HepG2 (cell line): ENCODE results near the gene PLEKHS1.
"Not testable (repeated sequence)": the region's sequence is repeated elsewhere in the genome, so short reads cannot be mapped to it uniquely, and the experiment has no call there.

ENCODE experiments used
- CBX1 ChIP-seq: IDR thresholded peaks from one replicate; pipeline ENCODE4 v1.6.1; 2016; ENCODE audit warnings: antibody characterized with exemption, low read depth
- CHD2 ChIP-seq: IDR thresholded peaks from 2 replicates; pipeline ENCODE4 v1.6.1; 2011; ENCODE audit warnings: low read depth, low read length, improper control_type of control experiment
- EZH2 ChIP-seq: conservative IDR thresholded peaks from 2 replicates; pipeline ENCODE4 v1.6.1; 2012; ENCODE audit warnings: mild to moderate bottlenecking, low read depth, low read length, moderate library complexity
- KMT2B ChIP-seq: IDR thresholded peaks from 2 replicates; pipeline ENCODE4 v1.6.1; 2016; ENCODE audit warnings: missing genetic modification reagents, missing compliant biosample characterization
- MAZ ChIP-seq, 2 experiments: sonication (generic) in 1 of 2; formaldehyde crosslinking in 1 of 2; IDR thresholded peaks; 2 replicates each; pipeline versions ENCODE4 v1.5.0 to v1.6.1; 2012 to 2020; ENCODE audit warnings: low read depth in 2 of 2, mild to moderate bottlenecking in 2 of 2, borderline replicate concordance in 1 of 2, improper control_type of control experiment in 1 of 2, low read length in 1 of 2, missing genetic modification reagents in 1 of 2, moderate library complexity in 1 of 2
- MED1 ChIP-seq: sonication (generic); formaldehyde crosslinking; IDR thresholded peaks from 2 replicates; pipeline ENCODE4 v1.4.0; 2020; ENCODE audit warnings: missing genetic modification reagents
- NR3C1 ChIP-seq: sonication (generic); formaldehyde crosslinking; IDR thresholded peaks from 2 replicates; pipeline ENCODE4 v1.4.0; 2020; ENCODE audit warnings: missing genetic modification reagents
- POLR2AphosphoS5 ChIP-seq: IDR thresholded peaks from 2 replicates; pipeline ENCODE4 v1.6.1; 2012; ENCODE audit warnings: low read depth, low read length
- RELA ChIP-seq: sonication (generic); formaldehyde crosslinking; IDR thresholded peaks from 2 replicates; pipeline ENCODE4 v1.4.0; 2020; ENCODE audit warnings: missing genetic modification reagents
- REPIN1 ChIP-seq: sonication (generic); formaldehyde crosslinking; IDR thresholded peaks from 2 replicates; pipeline ENCODE4 v1.8.0; 2022; ENCODE audit warnings: missing genetic modification reagents, low read depth, mild to moderate bottlenecking, borderline replicate concordance
- TP53 ChIP-seq: sonication (generic); formaldehyde crosslinking; conservative IDR thresholded peaks from 2 replicates; pipeline ENCODE4 v1.4.0; 2020; ENCODE audit warnings: missing genetic modification reagents
- ZNF24 ChIP-seq: fragments of 450-650 bp; IDR thresholded peaks from 2 replicates; pipeline ENCODE4 v1.6.1; 2017; ENCODE audit warnings: antibody characterized with exemption, mild to moderate bottlenecking
- TF ChIP-seq, protein P1 (sequence below): sonication (generic); formaldehyde crosslinking; IDR thresholded peaks from 2 replicates; pipeline ENCODE4 v1.5.0; 2020; ENCODE audit warnings: mild to moderate bottlenecking, missing genetic modification reagents, moderate library complexity

GRCh38 chr10:113821306-113821705 is 69.8 kb downstream of the PLEKHS1 start:
- TF ChIP-seq CHD2; RELA (CRISPR knock-in tag); MED1 (CRISPR knock-in tag); NR3C1 (CRISPR knock-in tag); CBX1; REPIN1 (CRISPR knock-in tag); MAZ (IDR thresholded peaks at IDR 0.05; ENCODE audit: borderline replicate concordance, low read depth, low read length); MAZ (CRISPR knock-in tag; IDR thresholded peaks at IDR 0.05; ENCODE audit: low read depth); ZNF24; EZH2; POLR2AphosphoS5; TP53 (CRISPR knock-in tag); KMT2B (CRISPR knock-in tag): not testable (repeated sequence)
- TF ChIP-seq, protein P1, sequence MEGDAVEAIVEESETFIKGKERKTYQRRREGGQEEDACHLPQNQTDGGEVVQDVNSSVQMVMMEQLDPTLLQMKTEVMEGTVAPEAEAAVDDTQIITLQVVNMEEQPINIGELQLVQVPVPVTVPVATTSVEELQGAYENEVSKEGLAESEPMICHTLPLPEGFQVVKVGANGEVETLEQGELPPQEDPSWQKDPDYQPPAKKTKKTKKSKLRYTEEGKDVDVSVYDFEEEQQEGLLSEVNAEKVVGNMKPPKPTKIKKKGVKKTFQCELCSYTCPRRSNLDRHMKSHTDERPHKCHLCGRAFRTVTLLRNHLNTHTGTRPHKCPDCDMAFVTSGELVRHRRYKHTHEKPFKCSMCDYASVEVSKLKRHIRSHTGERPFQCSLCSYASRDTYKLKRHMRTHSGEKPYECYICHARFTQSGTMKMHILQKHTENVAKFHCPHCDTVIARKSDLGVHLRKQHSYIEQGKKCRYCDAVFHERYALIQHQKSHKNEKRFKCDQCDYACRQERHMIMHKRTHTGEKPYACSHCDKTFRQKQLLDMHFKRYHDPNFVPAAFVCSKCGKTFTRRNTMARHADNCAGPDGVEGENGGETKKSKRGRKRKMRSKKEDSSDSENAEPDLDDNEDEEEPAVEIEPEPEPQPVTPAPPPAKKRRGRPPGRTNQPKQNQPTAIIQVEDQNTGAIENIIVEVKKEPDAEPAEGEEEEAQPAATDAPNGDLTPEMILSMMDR (CRISPR knock-in tag) = not testable (repeated sequence)
